ENCODE data around the gene SMAD2.

DNA sequence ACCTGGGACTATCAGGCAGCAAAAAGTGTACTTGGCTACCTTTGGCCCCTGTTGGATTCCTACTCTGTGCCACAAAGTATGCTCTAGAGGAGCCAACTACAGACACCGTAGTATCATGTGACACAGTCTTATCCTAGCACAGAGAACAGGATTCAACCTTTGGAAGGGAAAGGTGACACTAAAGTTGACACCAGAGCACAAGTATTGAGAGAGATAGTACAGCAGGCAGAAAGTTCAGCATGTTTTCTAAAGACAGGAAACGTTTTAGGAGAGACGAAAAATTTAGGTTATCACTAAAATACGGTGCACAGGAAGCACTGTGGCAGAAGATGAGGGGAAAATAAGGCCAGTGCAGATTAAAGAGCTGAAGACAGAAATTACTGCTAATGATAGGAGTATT is 18.6 kb downstream of the SMAD2 start:
- TF ChIP-seq GATA2 (IDR thresholded peaks at IDR 0.05; ENCODE audit: low read depth, low read length) (no peak), GATA3 (IDR thresholded peaks at IDR 0.05; ENCODE audit: low read depth, low read length) (no peak)
